MM.1S (cell line): Measurements from ENCODE around the gene FYB1.

Source experiments
- EZH2 ChIP-seq: fragments of 300-600 bp; sonication (generic); optimal IDR thresholded peaks from 2 replicates; pipeline ENCODE3; 2017; ENCODE audit warnings: low read depth, mild to moderate bottlenecking, antibody characterized with exemption, low read length, mixed read lengths
- TF ChIP-seq, protein P1 (sequence below): fragments of 300-600 bp; sonication (generic); IDR thresholded peaks from 2 replicates; pipeline ENCODE4 v1.5.1; 2016; ENCODE audit warnings: antibody characterized with exemption, low read length, mixed read lengths

DNA sequence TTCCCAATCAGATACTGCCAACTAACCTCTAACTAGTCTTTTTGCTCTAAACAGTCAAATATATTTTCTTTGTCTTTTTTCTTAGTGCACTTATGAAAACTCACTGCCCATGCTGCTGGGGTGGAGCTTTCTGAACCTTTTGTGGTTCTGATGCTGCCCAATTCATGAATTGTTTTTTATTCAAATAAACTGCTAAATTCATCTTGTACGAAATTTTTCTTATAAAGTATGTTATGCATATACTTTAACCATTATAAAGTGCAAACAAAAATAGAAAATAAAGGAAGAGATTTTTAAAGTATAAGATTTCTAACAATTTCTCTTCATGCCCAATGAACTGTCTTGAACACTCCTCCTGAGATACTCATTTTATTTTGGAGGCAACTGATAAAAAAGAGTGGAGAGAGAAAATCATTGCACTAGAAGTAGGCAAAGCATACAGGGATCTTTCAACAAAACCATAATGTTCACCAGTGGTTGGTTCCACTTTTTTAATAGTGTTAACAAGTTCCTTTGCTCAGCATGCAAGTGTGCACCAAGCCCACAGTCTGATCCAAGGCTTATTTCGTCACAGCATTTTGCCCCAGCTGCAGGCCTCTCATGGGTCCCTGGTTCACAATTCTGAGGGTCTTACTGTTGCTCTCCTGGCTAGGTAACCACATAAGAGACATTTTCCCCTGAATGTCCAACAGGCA is 6.2 kb upstream of the FYB1 start:
- TF ChIP-seq, protein P1, sequence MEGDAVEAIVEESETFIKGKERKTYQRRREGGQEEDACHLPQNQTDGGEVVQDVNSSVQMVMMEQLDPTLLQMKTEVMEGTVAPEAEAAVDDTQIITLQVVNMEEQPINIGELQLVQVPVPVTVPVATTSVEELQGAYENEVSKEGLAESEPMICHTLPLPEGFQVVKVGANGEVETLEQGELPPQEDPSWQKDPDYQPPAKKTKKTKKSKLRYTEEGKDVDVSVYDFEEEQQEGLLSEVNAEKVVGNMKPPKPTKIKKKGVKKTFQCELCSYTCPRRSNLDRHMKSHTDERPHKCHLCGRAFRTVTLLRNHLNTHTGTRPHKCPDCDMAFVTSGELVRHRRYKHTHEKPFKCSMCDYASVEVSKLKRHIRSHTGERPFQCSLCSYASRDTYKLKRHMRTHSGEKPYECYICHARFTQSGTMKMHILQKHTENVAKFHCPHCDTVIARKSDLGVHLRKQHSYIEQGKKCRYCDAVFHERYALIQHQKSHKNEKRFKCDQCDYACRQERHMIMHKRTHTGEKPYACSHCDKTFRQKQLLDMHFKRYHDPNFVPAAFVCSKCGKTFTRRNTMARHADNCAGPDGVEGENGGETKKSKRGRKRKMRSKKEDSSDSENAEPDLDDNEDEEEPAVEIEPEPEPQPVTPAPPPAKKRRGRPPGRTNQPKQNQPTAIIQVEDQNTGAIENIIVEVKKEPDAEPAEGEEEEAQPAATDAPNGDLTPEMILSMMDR, result no peak
- no peak for TF ChIP-seq EZH2
